Activated CD4-positive, alpha-beta memory T cell treated with anti-CD3 and anti-CD28 coated beads, Interleukin-2, amount 10 ng/mL, durations not matched to agents 7 days and 5 days (primary cell): ENCODE data around the gene FGF4. TPM values are rescaled to one million over a fixed set of nuclear protein-coding genes. Genes with fewer than 3 reads are reported as not detected.

ENCODE experiments used
- CTCF ChIA-PET: fragments of 350-600 bp; sonication (Branson Sonifier 250); formaldehyde crosslinking; loops from one replicate; lab custom pipeline; 2021; ENCODE audit warnings: antibody characterized with exemption, inconsistent platforms; lab: Charles Lee
- POLR2A ChIA-PET: fragments of 350-600 bp; sonication (Branson Sonifier 250); formaldehyde crosslinking; loops from one replicate; lab custom pipeline; 2021; ENCODE audit warnings: antibody characterized with exemption; lab: Charles Lee
- DNase-seq: peaks from one replicate; pipeline ENCODE4 v3.0.0-alpha.2; 2020
- H3K27ac Mint-ChIP-seq: one replicate; pipeline ENCODE4 v1.8.0; 2021; ENCODE audit warnings: mild to moderate bottlenecking, mixed read lengths
- H3K27me3 Mint-ChIP-seq: one replicate; pipeline ENCODE4 v1.8.0; 2021; ENCODE audit warnings: mixed read lengths
- H3K36me3 Mint-ChIP-seq: one replicate; pipeline ENCODE4 v1.8.0; 2021; ENCODE audit warnings: low read depth, mixed read lengths
- H3K4me1 Mint-ChIP-seq: one replicate; pipeline ENCODE4 v1.8.0; 2021; ENCODE audit warnings: mixed read lengths
- H3K4me3 Mint-ChIP-seq: one replicate; pipeline ENCODE4 v1.8.0; 2021; ENCODE audit warnings: mild to moderate bottlenecking, mixed read lengths
- H3K9me3 Mint-ChIP-seq: one replicate; pipeline ENCODE4 v1.8.0; 2021; ENCODE audit warnings: mixed read lengths
- total RNA-seq, 2 experiments: library from RNA; stranded (reverse); gene quantifications; one replicate each; pipeline ENCODE4 v1.2.3, GENCODE V29; 2021

The FGF4 gene
- total RNA-seq, 2 experiments from 2014 or later, result not detected

GRCh38 chr11:69746140-69746539, 29.0 kb downstream of the FGF4 start:
- Mint-ChIP-seq H3K27me3 (peaks cover 3% of the 10 kb centered on the region), H3K4me1 (no peaks in the 10 kb centered on the region), H3K36me3 (no peaks in the 10 kb centered on the region), H3K4me3 (no peak overlapping the region), H3K27ac (no peak overlapping the region), H3K9me3 (no peaks in the 10 kb centered on the region)
- DNase-seq, result no peak
- ChIA-PET POLR2A (no interaction called here), CTCF (no interaction called here)

GRCh38 chr11:69745201-69745600, 29.9 kb downstream of the FGF4 start:
- Mint-ChIP-seq H3K36me3 (no peaks in the 10 kb centered on the region), H3K27me3 (peaks cover 3% of the 10 kb centered on the region), H3K4me3 (no peak overlapping the region), H3K4me1 (no peaks in the 10 kb centered on the region), H3K9me3 (no peaks in the 10 kb centered on the region), H3K27ac (no peak overlapping the region)
- ChIA-PET POLR2A (no interaction called here), CTCF (no interaction called here)
- DNase-seq, result no peak

GRCh38 chr11:69744435-69744834, 30.7 kb downstream of the FGF4 start:
- Mint-ChIP-seq H3K27ac (no peak overlapping the region), H3K4me1 (no peaks in the 10 kb centered on the region), H3K36me3 (no peaks in the 10 kb centered on the region), H3K27me3 (peaks cover 3% of the 10 kb centered on the region), H3K9me3 (no peaks in the 10 kb centered on the region), H3K4me3 (no peak overlapping the region)
- no peak for DNase-seq
- CTCF ChIA-PET, result no interaction called here
- POLR2A ChIA-PET, result interaction anchor here (0.7 kb wide), 1 partner anchor 16 kb away, joined by 3 read pairs; no protein-coding TSS in a partner anchor

- ChIA-PET POLR2A (no interaction called here), CTCF (no interaction called here)
- H3K27ac Mint-ChIP-seq, result no peak overlapping the region
- H3K4me3 Mint-ChIP-seq, result no peak overlapping the region
- no peaks in the 10 kb centered on the region for H3K27me3 Mint-ChIP-seq
- DNase-seq, result no peak
- no peaks in the 10 kb centered on the region for H3K36me3 Mint-ChIP-seq
- peaks cover 4% of the 10 kb centered on the region for H3K9me3 Mint-ChIP-seq
- no peaks in the 10 kb centered on the region for H3K4me1 Mint-ChIP-seq
These were observed 40.3 kb downstream of the FGF4 start for GRCh38 chr11:69734841-69735240.

- CTCF ChIA-PET, result no interaction called here
These were observed 40.8 kb downstream of the FGF4 start for GRCh38 chr11:69734367-69734766.

GRCh38 chr11:69732910-69733309, 42.2 kb downstream of the FGF4 start:
- CTCF ChIA-PET, result no interaction called here
- no peaks in the 10 kb centered on the region for H3K4me1 Mint-ChIP-seq
- POLR2A ChIA-PET, result no interaction called here

More at GRCh38 chr11:69734367-69734766, 40.8 kb downstream of the FGF4 start:
- Mint-ChIP-seq H3K27ac (no peak overlapping the region), H3K4me3 (no peak overlapping the region), H3K9me3 (peaks cover 4% of the 10 kb centered on the region), H3K36me3 (no peaks in the 10 kb centered on the region), H3K27me3 (no peaks in the 10 kb centered on the region), H3K4me1 (no peaks in the 10 kb centered on the region)
- no peak for DNase-seq
- POLR2A ChIA-PET, result no interaction called here

GRCh38 chr11:69731110-69731509, 44.0 kb downstream of the FGF4 start:
- no peak for DNase-seq
- peaks cover 4% of the 10 kb centered on the region for H3K27me3 Mint-ChIP-seq
- H3K4me1 Mint-ChIP-seq, result no peaks in the 10 kb centered on the region
- no peak overlapping the region for H3K27ac Mint-ChIP-seq
- ChIA-PET POLR2A (no interaction called here), CTCF (no interaction called here)
- no peaks in the 10 kb centered on the region for H3K36me3 Mint-ChIP-seq
- H3K4me3 Mint-ChIP-seq, result no peak overlapping the region
- H3K9me3 Mint-ChIP-seq, result peaks cover 4% of the 10 kb centered on the region

More at GRCh38 chr11:69732910-69733309, 42.2 kb downstream of the FGF4 start:
- H3K27me3 Mint-ChIP-seq, result no peaks in the 10 kb centered on the region
- DNase-seq, result no peak
- no peaks in the 10 kb centered on the region for H3K36me3 Mint-ChIP-seq
- H3K27ac Mint-ChIP-seq, result no peak overlapping the region
- H3K4me3 Mint-ChIP-seq, result no peak overlapping the region
- peaks cover 4% of the 10 kb centered on the region for H3K9me3 Mint-ChIP-seq

GRCh38 chr11:69730500-69730899, 44.6 kb downstream of the FGF4 start:
- no peak for DNase-seq
- POLR2A ChIA-PET, result no interaction called here
- Mint-ChIP-seq H3K27ac (no peak overlapping the region), H3K4me1 (no peaks in the 10 kb centered on the region), H3K9me3 (peaks cover 4% of the 10 kb centered on the region), H3K4me3 (no peak overlapping the region), H3K27me3 (peaks cover 7% of the 10 kb centered on the region), H3K36me3 (no peaks in the 10 kb centered on the region)
- CTCF ChIA-PET, result no interaction called here

- H3K27me3 Mint-ChIP-seq, result peaks cover 14% of the 10 kb centered on the region
- no peaks in the 10 kb centered on the region for H3K4me1 Mint-ChIP-seq
- no peak overlapping the region for H3K27ac Mint-ChIP-seq
- no peak overlapping the region for H3K4me3 Mint-ChIP-seq
- H3K9me3 Mint-ChIP-seq, result no peaks in the 10 kb centered on the region
- POLR2A ChIA-PET, result no interaction called here
- no peak for DNase-seq
- CTCF ChIA-PET, result no interaction called here
- no peaks in the 10 kb centered on the region for H3K36me3 Mint-ChIP-seq
These were observed 45.9 kb downstream of the FGF4 start for GRCh38 chr11:69729252-69729651.

- Mint-ChIP-seq H3K36me3 (no peaks in the 10 kb centered on the region), H3K27ac (no peak overlapping the region), H3K4me3 (no peak overlapping the region), H3K9me3 (no peaks in the 10 kb centered on the region), H3K4me1 (no peaks in the 10 kb centered on the region), H3K27me3 (peaks cover 19% of the 10 kb centered on the region)
- DNase-seq, result no peak
- ChIA-PET POLR2A (no interaction called here), CTCF (no interaction called here)
These were observed 47.9 kb downstream of the FGF4 start for GRCh38 chr11:69727266-69727665.

- no peak overlapping the region for H3K4me3 Mint-ChIP-seq
- ChIA-PET CTCF (no interaction called here), POLR2A (no interaction called here)
- H3K36me3 Mint-ChIP-seq, result no peaks in the 10 kb centered on the region
- H3K27ac Mint-ChIP-seq, result no peak overlapping the region
- peaks cover 21% of the 10 kb centered on the region for H3K27me3 Mint-ChIP-seq
- no peaks in the 10 kb centered on the region for H3K9me3 Mint-ChIP-seq
- H3K4me1 Mint-ChIP-seq, result no peaks in the 10 kb centered on the region
- DNase-seq, result no peak
These were observed 48.7 kb downstream of the FGF4 start for GRCh38 chr11:69726481-69726880.

GRCh38 chr11:69726019-69726418, 49.1 kb downstream of the FGF4 start:
- CTCF ChIA-PET, result no interaction called here
- DNase-seq, result no peak
- H3K4me1 Mint-ChIP-seq, result no peaks in the 10 kb centered on the region
- H3K9me3 Mint-ChIP-seq, result no peaks in the 10 kb centered on the region
- no peak overlapping the region for H3K4me3 Mint-ChIP-seq
- no peak overlapping the region for H3K27ac Mint-ChIP-seq
- no peaks in the 10 kb centered on the region for H3K36me3 Mint-ChIP-seq
- peaks cover 24% of the 10 kb centered on the region for H3K27me3 Mint-ChIP-seq
- POLR2A ChIA-PET, result no interaction called here

- Mint-ChIP-seq H3K27ac (no peak overlapping the region), H3K27me3 (peaks cover 37% of the 10 kb centered on the region)
These were observed 53.4 kb downstream of the FGF4 start for GRCh38 chr11:69721745-69722144.

GRCh38 chr11:69721106-69721505, 54.0 kb downstream of the FGF4 start:
- Mint-ChIP-seq H3K4me1 (no peaks in the 10 kb centered on the region), H3K27me3 (peaks cover 35% of the 10 kb centered on the region), H3K9me3 (no peaks in the 10 kb centered on the region), H3K36me3 (no peaks in the 10 kb centered on the region), H3K4me3 (no peak overlapping the region), H3K27ac (no peak overlapping the region)
- POLR2A ChIA-PET, result no interaction called here
- CTCF ChIA-PET, result interaction anchor here (0.6 kb wide), 1 partner anchor 11 kb away, joined by 3 read pairs; no protein-coding TSS in a partner anchor
- DNase-seq, result no peak

More at GRCh38 chr11:69721745-69722144, 53.4 kb downstream of the FGF4 start:
- Mint-ChIP-seq H3K36me3 (no peaks in the 10 kb centered on the region), H3K4me3 (no peak overlapping the region), H3K4me1 (no peaks in the 10 kb centered on the region), H3K9me3 (no peaks in the 10 kb centered on the region)
- no peak for DNase-seq
- CTCF ChIA-PET, result interaction anchor here (0.6 kb wide), 1 partner anchor 12 kb away, joined by 3 read pairs; no protein-coding TSS in a partner anchor
- POLR2A ChIA-PET, result no interaction called here
